ENCODE measurements around the gene PRUNE2. TPM values are rescaled to one million over a fixed set of nuclear protein-coding genes. Genes with fewer than 3 reads are reported as not detected.

PRUNE2 gene
- polyA plus RNA-seq, 1 donor (not counting 4 experiments of a cell fraction or from before 2014, with no cell fraction given): 0.41 TPM

- Histone ChIP-seq H3K36me3 (ENCODE audit: control insufficient read depth in 2 of 2, extremely low read depth in 1 of 2, insufficient read depth in 2 of 2, low read length in 2 of 2) (no peaks in the 10 kb centered on the region), H2AFZ (ENCODE audit: control insufficient read depth, low read length) (no peak overlapping the region), H3K9me1 (ENCODE audit: control insufficient read depth, extremely low read depth, insufficient read depth, low read length) (no peaks in the 10 kb centered on the region), H3K79me2 (ENCODE audit: control insufficient read depth, insufficient read depth, low read length) (no peaks in the 10 kb centered on the region), H3K27ac (ENCODE audit: control insufficient read depth, insufficient read depth, low read length) (no peak overlapping the region), H3K27me3 (ENCODE audit: control insufficient read depth, extremely low read depth, insufficient read depth, low read length) (no peaks in the 10 kb centered on the region), H4K20me1 (ENCODE audit: control insufficient read depth, extremely low read depth, insufficient read depth, low read length) (no peaks in the 10 kb centered on the region), H3K9ac (ENCODE audit: control insufficient read depth, extremely low read depth, insufficient read depth, low read length) (no peak overlapping the region), H3K9me3 (ENCODE audit: control insufficient read depth, low read depth, low read length) (no peaks in the 10 kb centered on the region), H3K4me1 (ENCODE audit: control insufficient read depth, extremely low read depth, insufficient read depth, low read length) (no peaks in the 10 kb centered on the region), H3K4me2 (ENCODE audit: control insufficient read depth, extremely low read depth, insufficient read depth, low read depth, low read length) (no peak overlapping the region), H3K4me3 (ENCODE audit: control insufficient read depth in 2 of 3, extremely low read depth in 1 of 3, insufficient read depth in 2 of 3, low read depth in 1 of 3, low read length in 3 of 3) (no peak overlapping the region)
- no peak for DNase-seq (ENCODE audit: low read depth, low spot score)
- dilution Hi-C loops (cut with MboI; ENCODE audit: extremely low pct_ligation_motif_present, low sequenced_read_pairs): no loop called here
- TF ChIP-seq CTCF (optimal IDR thresholded peaks at IDR 0.05 in 1 of 3, IDR thresholded peaks at IDR 0.05 in 1 of 3, conservative IDR thresholded peaks at IDR 0.05 in 1 of 3; ENCODE audit: extremely low read depth in 1 of 3, insufficient read depth in 2 of 3, low read length in 3 of 3) (no peak), EZH2 (IDR thresholded peaks at IDR 0.05; ENCODE audit: low read length) (no peak)
- FAIRE-seq: no peak
Observed at GRCh38 chr9:76573905-76574760, 331.8 kb downstream of the PRUNE2 start.

- TF ChIP-seq EZH2 (IDR thresholded peaks at IDR 0.05; ENCODE audit: low read length) (no peak), CTCF (optimal IDR thresholded peaks at IDR 0.05 in 1 of 3, IDR thresholded peaks at IDR 0.05 in 1 of 3, conservative IDR thresholded peaks at IDR 0.05 in 1 of 3; ENCODE audit: extremely low read depth in 1 of 3, insufficient read depth in 2 of 3, low read length in 3 of 3) (no peak)
- Histone ChIP-seq H3K36me3 (ENCODE audit: control insufficient read depth in 2 of 2, extremely low read depth in 1 of 2, insufficient read depth in 2 of 2, low read length in 2 of 2) (no peaks in the 10 kb centered on the region), H3K9me3 (ENCODE audit: control insufficient read depth, low read depth, low read length) (no peaks in the 10 kb centered on the region), H3K27me3 (ENCODE audit: control insufficient read depth, extremely low read depth, insufficient read depth, low read length) (no peaks in the 10 kb centered on the region), H2AFZ (ENCODE audit: control insufficient read depth, low read length) (no peak overlapping the region), H3K9me1 (ENCODE audit: control insufficient read depth, extremely low read depth, insufficient read depth, low read length) (no peaks in the 10 kb centered on the region), H3K79me2 (ENCODE audit: control insufficient read depth, insufficient read depth, low read length) (no peaks in the 10 kb centered on the region), H3K9ac (ENCODE audit: control insufficient read depth, extremely low read depth, insufficient read depth, low read length) (no peak overlapping the region), H4K20me1 (ENCODE audit: control insufficient read depth, extremely low read depth, insufficient read depth, low read length) (no peaks in the 10 kb centered on the region), H3K4me2 (ENCODE audit: control insufficient read depth, extremely low read depth, insufficient read depth, low read depth, low read length) (no peak overlapping the region), H3K4me3 (ENCODE audit: control insufficient read depth in 2 of 3, extremely low read depth in 1 of 3, insufficient read depth in 2 of 3, low read depth in 1 of 3, low read length in 3 of 3) (no peak overlapping the region), H3K27ac (ENCODE audit: control insufficient read depth, insufficient read depth, low read length) (no peak overlapping the region), H3K4me1 (ENCODE audit: control insufficient read depth, extremely low read depth, insufficient read depth, low read length) (no peaks in the 10 kb centered on the region)
- FAIRE-seq (no peak), DNase-seq (ENCODE audit: low read depth, low spot score) (no peak)
- dilution Hi-C loops (cut with MboI; ENCODE audit: extremely low pct_ligation_motif_present, low sequenced_read_pairs): no loop called here
Observed at GRCh38 chr9:76573408-76573807, 332.5 kb downstream of the PRUNE2 start.

Measured in keratinocyte (primary cell).